Peyer's patch (tissue), 4 donors: ENCODE measurements around the gene BNIP1.

Source experiments
- CTCF ChIP-seq, 6 experiments: fragments of 450-650 bp in 4 of 6; fragments of 200-600 bp in 2 of 6; sonication (generic) in 1 of 6; IDR thresholded peaks; one replicate each; pipeline ENCODE4 v1.5.1; 2017 to 2019; ENCODE audit warnings: antibody characterized with exemption in 6 of 6, mild to moderate bottlenecking in 3 of 6, moderate library complexity in 1 of 6
- POLR2A ChIP-seq, 2 donors: fragments of 450-650 bp; IDR thresholded peaks; one replicate each; pipeline ENCODE4 v1.5.1; 2017; ENCODE audit warnings: antibody characterized with exemption in 2 of 2, mild to moderate bottlenecking in 2 of 2, moderate library complexity in 2 of 2

- TF ChIP-seq CTCF (IDR thresholded peaks at IDR 0.05) (no peak), POLR2A (IDR thresholded peaks at IDR 0.05) (no peak)
Observed at GRCh38 chr5:173192561-173192960, 48.2 kb downstream of the BNIP1 start.
